OCI-LY3 (cell line): Measurements from ENCODE around the gene DIO3.

Source experiments
- H2AFZ ChIP-seq: fragments of 200-600, 300-600 bp; shearing (Covaris generic); 2 replicates; pipeline ENCODE4 v1.6.0; 2014; ENCODE audit warnings: antibody characterized with exemption, low read depth, low read length
- H3K27ac ChIP-seq: fragments of 200-600, 300-600 bp; sonication (generic); 2 replicates; pipeline ENCODE4 v1.5.1; 2014; ENCODE audit warnings: mild to moderate bottlenecking, low read length, moderate library complexity, mixed read lengths
- H3K27me3 ChIP-seq: fragments of 200-600, 300-600 bp; sonication (generic); 2 replicates; pipeline ENCODE4 v1.6.1; 2014; ENCODE audit warnings: low read depth, low read length, mixed read lengths
- H3K36me3 ChIP-seq: fragments of 200-600, 300-600 bp; sonication (generic); replicated peaks from 2 replicates; pipeline ENCODE3; 2014; ENCODE audit warnings: low read depth, low read length, mixed read lengths
- H3K4me1 ChIP-seq: fragments of 300-600, 200-600 bp; sonication (generic); 2 replicates; pipeline ENCODE4 v1.6.1; 2014; ENCODE audit warnings: low read length, mixed read lengths
- H3K4me2 ChIP-seq: fragments of 200-600, 300-600 bp; sonication (generic); 2 replicates; pipeline ENCODE4 v1.6.1; 2014; ENCODE audit warnings: low read length, mixed read lengths
- H3K4me3 ChIP-seq: fragments of 300-600, 200-600 bp; sonication (generic); 2 replicates; pipeline ENCODE4 v1.5.1; 2014; ENCODE audit warnings: antibody characterized with exemption, mild to moderate bottlenecking, low read length, moderate library complexity
- H3K79me2 ChIP-seq: fragments of 300-600, 200-600 bp; shearing (Covaris generic); 2 replicates; pipeline ENCODE4 v1.6.1; 2014; ENCODE audit warnings: mild to moderate bottlenecking, low read length, mixed read lengths
- H3K9ac ChIP-seq: fragments of 300-600, 200-600 bp; shearing (Covaris generic); 2 replicates; pipeline ENCODE4 v1.6.0; 2014; ENCODE audit warnings: mild to moderate bottlenecking, low read length, moderate library complexity
- H3K9me3 ChIP-seq: fragments of 200-600, 300-600 bp; shearing (Covaris generic); 2 replicates; pipeline ENCODE4 v1.6.1; 2014; ENCODE audit warnings: low read length, mixed read lengths; ENCODE audit not compliant: insufficient read depth
- H4K20me1 ChIP-seq: fragments of 200-600, 300-600 bp; sonication (generic); 2 replicates; pipeline ENCODE4 v1.6.1; 2016; ENCODE audit warnings: low read length, mixed read lengths; ENCODE audit not compliant: insufficient read depth
- CTCF ChIP-seq: fragments of 200-600, 300-600 bp; sonication (generic); IDR thresholded peaks from 2 replicates; pipeline ENCODE4 v1.5.1; 2014; ENCODE audit warnings: antibody characterized with exemption, low read length, low read depth
- EZH2phosphoT487 ChIP-seq: fragments of 200-600 bp; shearing (Covaris generic); IDR thresholded peaks from 2 replicates; pipeline ENCODE4 v1.6.1; 2018; ENCODE audit warnings: antibody characterized with exemption, mixed run types, low read depth

Gene DIO3

GRCh38 chr14:101521978-101522377, 39.3 kb upstream of the DIO3 start:
- Histone ChIP-seq H3K27me3 (no peaks in the 10 kb centered on the region), H3K27ac (no peak overlapping the region), H3K9ac (no peak overlapping the region), H3K4me3 (no peak overlapping the region), H3K9me3 (no peaks in the 10 kb centered on the region), H3K4me1 (no peaks in the 10 kb centered on the region), H3K4me2 (no peak overlapping the region), H4K20me1 (no peaks in the 10 kb centered on the region), H3K36me3 (no peaks in the 10 kb centered on the region), H2AFZ (no peak overlapping the region), H3K79me2 (no peaks in the 10 kb centered on the region)
- TF ChIP-seq CTCF (no peak), EZH2phosphoT487 (no peak)

GRCh38 chr14:101525640-101526527, 35.4 kb upstream of the DIO3 start:
- Histone ChIP-seq H3K9me3 (no peaks in the 10 kb centered on the region), H3K4me2 (no peak overlapping the region), H3K27me3 (no peaks in the 10 kb centered on the region), H3K4me1 (no peaks in the 10 kb centered on the region), H2AFZ (no peak overlapping the region), H3K27ac (no peak overlapping the region), H3K79me2 (no peaks in the 10 kb centered on the region), H3K36me3 (no peaks in the 10 kb centered on the region), H3K9ac (no peak overlapping the region), H4K20me1 (no peaks in the 10 kb centered on the region), H3K4me3 (no peak overlapping the region)
- TF ChIP-seq CTCF (no peak), EZH2phosphoT487 (no peak)

- H3K79me2 ChIP-seq: no peaks in the 10 kb centered on the region
- TF ChIP-seq EZH2phosphoT487 (no peak), CTCF (no peak)
These were observed 33.3 kb upstream of the DIO3 start for GRCh38 chr14:101527987-101528386.

GRCh38 chr14:101529079-101529478, 32.2 kb upstream of the DIO3 start:
- Histone ChIP-seq H2AFZ (no peak overlapping the region), H3K9me3 (no peaks in the 10 kb centered on the region), H3K9ac (no peak overlapping the region), H3K27me3 (no peaks in the 10 kb centered on the region), H3K4me1 (no peaks in the 10 kb centered on the region), H3K79me2 (no peaks in the 10 kb centered on the region), H3K36me3 (no peaks in the 10 kb centered on the region), H3K4me2 (no peak overlapping the region), H3K27ac (no peak overlapping the region), H4K20me1 (no peaks in the 10 kb centered on the region), H3K4me3 (no peak overlapping the region)
- TF ChIP-seq CTCF: no peak
- no peak for TF ChIP-seq EZH2phosphoT487

More at GRCh38 chr14:101527987-101528386, 33.3 kb upstream of the DIO3 start:
- Histone ChIP-seq H3K9me3 (no peaks in the 10 kb centered on the region), H3K4me3 (no peak overlapping the region), H3K9ac (no peak overlapping the region), H3K4me2 (no peak overlapping the region), H4K20me1 (no peaks in the 10 kb centered on the region), H3K4me1 (no peaks in the 10 kb centered on the region), H3K27ac (no peak overlapping the region), H3K27me3 (no peaks in the 10 kb centered on the region), H3K36me3 (no peaks in the 10 kb centered on the region), H2AFZ (no peak overlapping the region)
